Measurements from ENCODE around the gene SCARB1.

SCARB1 gene

GRCh38 chr12:124805050-124805449 lies 58.6 kb downstream of the SCARB1 start:
- no peak for DNase-seq (ENCODE audit: low read depth)
- H3K4me3 ChIP-seq (ENCODE audit: low read depth, low read length), result no peak overlapping the region
- TF ChIP-seq, protein P1, sequence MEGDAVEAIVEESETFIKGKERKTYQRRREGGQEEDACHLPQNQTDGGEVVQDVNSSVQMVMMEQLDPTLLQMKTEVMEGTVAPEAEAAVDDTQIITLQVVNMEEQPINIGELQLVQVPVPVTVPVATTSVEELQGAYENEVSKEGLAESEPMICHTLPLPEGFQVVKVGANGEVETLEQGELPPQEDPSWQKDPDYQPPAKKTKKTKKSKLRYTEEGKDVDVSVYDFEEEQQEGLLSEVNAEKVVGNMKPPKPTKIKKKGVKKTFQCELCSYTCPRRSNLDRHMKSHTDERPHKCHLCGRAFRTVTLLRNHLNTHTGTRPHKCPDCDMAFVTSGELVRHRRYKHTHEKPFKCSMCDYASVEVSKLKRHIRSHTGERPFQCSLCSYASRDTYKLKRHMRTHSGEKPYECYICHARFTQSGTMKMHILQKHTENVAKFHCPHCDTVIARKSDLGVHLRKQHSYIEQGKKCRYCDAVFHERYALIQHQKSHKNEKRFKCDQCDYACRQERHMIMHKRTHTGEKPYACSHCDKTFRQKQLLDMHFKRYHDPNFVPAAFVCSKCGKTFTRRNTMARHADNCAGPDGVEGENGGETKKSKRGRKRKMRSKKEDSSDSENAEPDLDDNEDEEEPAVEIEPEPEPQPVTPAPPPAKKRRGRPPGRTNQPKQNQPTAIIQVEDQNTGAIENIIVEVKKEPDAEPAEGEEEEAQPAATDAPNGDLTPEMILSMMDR (IDR thresholded peaks at IDR 0.05; ENCODE audit: low read depth, low read length, missing control alignments), result no peak

DNA sequence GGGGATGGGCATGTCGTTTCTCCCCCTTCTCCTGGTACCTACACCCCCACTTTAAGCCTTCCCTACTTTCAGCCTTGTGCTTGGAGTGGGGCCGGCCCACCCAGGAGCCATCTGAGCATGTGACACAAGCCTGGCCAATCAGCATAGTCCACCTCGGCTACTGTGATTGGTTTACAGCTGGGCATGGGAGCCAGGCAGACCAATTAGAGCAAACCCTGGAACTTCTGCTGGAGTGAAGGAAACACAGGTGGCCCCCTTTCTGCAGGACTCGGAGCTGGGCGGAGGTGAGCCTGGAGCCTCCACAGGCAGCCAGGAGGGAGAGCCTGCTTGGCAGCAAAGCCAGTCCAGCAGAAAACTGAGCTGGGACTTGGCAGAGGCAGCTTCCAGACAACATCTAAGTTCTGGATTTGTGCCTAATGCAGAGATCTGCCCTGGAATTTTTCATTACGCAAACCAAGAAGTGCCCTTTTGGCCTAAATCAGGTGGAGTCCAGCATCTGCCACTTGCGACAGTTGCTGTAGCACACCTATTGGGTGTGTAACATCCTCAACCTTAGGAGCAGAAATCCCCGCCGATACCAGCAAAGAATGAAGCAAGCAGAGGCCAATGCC lies 59.5 kb downstream of the SCARB1 start:
- no peak overlapping the region for H3K4me3 ChIP-seq (ENCODE audit: low read depth, low read length)
- TF ChIP-seq, protein P1 (IDR thresholded peaks at IDR 0.05; ENCODE audit: low read depth, low read length, missing control alignments), result no peak
- DNase-seq (ENCODE audit: low read depth), result no peak

DNA sequence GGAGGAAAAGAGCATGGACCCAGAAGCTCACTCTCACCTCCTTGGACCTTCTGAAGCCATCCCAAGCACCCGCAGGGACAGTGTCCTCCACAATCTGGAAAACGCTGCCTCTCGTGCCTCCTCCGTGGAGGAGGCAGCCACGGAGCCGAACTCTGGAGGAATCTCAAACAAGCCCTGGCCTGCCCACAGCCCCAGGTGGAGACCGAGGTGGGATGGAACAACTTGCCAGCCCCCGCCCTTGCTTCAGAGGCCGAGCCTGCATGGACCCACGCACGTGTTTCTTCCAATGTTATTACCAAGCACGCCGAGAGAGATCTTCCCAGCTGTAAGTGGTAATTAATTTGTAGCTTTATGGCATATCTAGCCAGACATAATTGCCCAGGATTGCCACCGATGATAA lies 61.3 kb downstream of the SCARB1 start:
- no peak overlapping the region for H3K4me3 ChIP-seq (ENCODE audit: low read depth, low read length)
- DNase-seq (ENCODE audit: low read depth), result no peak
- TF ChIP-seq, protein P1 (IDR thresholded peaks at IDR 0.05; ENCODE audit: low read depth, low read length, missing control alignments), result no peak

DNA sequence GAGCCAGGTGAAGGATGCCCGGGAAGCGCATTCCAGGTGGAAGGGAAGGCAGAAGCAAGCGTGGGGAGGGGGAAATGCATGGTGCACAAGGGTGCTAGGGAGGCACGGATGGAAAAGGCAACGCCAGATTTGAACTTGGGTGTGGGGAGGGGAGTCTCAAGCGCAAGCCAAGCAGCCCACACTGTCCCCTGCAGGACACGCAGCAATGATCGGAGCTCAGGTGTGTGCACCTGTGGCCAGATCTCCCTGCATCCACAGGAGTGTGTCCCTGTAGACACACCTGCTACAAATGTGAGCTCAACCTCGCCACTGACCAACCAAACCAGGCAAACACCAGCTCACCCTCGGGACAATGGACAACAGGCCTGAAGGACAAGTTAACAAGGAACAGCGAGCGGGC lies 63.2 kb downstream of the SCARB1 start:
- DNase-seq (ENCODE audit: low read depth), result no peak
- no peak overlapping the region for H3K4me3 ChIP-seq (ENCODE audit: low read depth, low read length)
- TF ChIP-seq, protein P1 (IDR thresholded peaks at IDR 0.05; ENCODE audit: low read depth, low read length, missing control alignments), result no peak

GRCh38 chr12:124797321-124797720 lies 66.3 kb downstream of the SCARB1 start:
- H3K4me3 ChIP-seq (ENCODE audit: low read depth, low read length), result no peak overlapping the region
- no peak for DNase-seq (ENCODE audit: low read depth)
- TF ChIP-seq, protein P1 (IDR thresholded peaks at IDR 0.05; ENCODE audit: low read depth, low read length, missing control alignments), result no peak

- DNase-seq (ENCODE audit: low read depth), result no peak
- H3K4me3 ChIP-seq (ENCODE audit: low read depth, low read length), result no peak overlapping the region
- TF ChIP-seq, protein P1 (IDR thresholded peaks at IDR 0.05; ENCODE audit: low read depth, low read length, missing control alignments), result no peak
These were observed 67.2 kb downstream of the SCARB1 start for GRCh38 chr12:124796303-124796960.
